Kidney (tissue), 14 donors: ENCODE results near the gene IDH3A. TPM values are rescaled to one million over a fixed set of nuclear protein-coding genes. Genes with fewer than 3 reads are reported as not detected.

Experiments used
- DNase-seq, 5 donors: peaks; one replicate each; pipeline ENCODE4 v3.0.0-alpha.2; 2013 to 2020
- FAIRE-seq: peaks from 2 replicates; lab custom pipeline; 2012; peaks lifted over from hg19 to GRCh38; lab: Jason Lieb, UNC
- H3K27ac ChIP-seq, 2 donors: one replicate each; pipeline ENCODE4 v1.7.0; 2013; ENCODE audit warnings: low read depth in 2 of 2, low read length in 2 of 2, inconsistent platforms in 1 of 2
- H3K27me3 ChIP-seq: one replicate; pipeline ENCODE4 v1.7.1; 2013; ENCODE audit warnings: low read length, inconsistent platforms; ENCODE audit not compliant: control insufficient read depth, insufficient read depth
- H3K36me3 ChIP-seq, 3 donors: one replicate each; pipeline versions ENCODE4 v1.7.0 to v1.7.1; 2013; ENCODE audit warnings: low read length in 3 of 3, control low read depth in 1 of 3, inconsistent platforms in 1 of 3; ENCODE audit not compliant: insufficient read depth in 3 of 3, control insufficient read depth in 2 of 3
- H3K4me1 ChIP-seq, 3 donors: one replicate each; pipeline versions ENCODE4 v1.7.0 to v1.7.1; 2013; ENCODE audit warnings: low read length in 3 of 3, inconsistent platforms in 1 of 3, low read depth in 1 of 3; ENCODE audit not compliant: control insufficient read depth in 2 of 3, insufficient read depth in 2 of 3
- H3K4me3 ChIP-seq, 3 donors: one replicate each; pipeline versions ENCODE4 v1.7.0 to v1.8.1; 2013; ENCODE audit warnings: low read length in 3 of 3, control low read depth in 1 of 3, inconsistent platforms in 1 of 3
- H3K9ac ChIP-seq, 3 donors: one replicate each; pipeline versions ENCODE4 v1.7.0 to v1.7.1; 2013; ENCODE audit warnings: low read length in 3 of 3, control low read depth in 1 of 3, inconsistent platforms in 1 of 3
- H3K9me3 ChIP-seq, 3 donors: one replicate each; pipeline versions ENCODE4 v1.7.0 to v1.7.1; 2013; ENCODE audit warnings: low read length in 3 of 3, control low read depth in 1 of 3, inconsistent platforms in 1 of 3; ENCODE audit not compliant: control insufficient read depth in 2 of 3, insufficient read depth in 1 of 3
- intact Hi-C: fragments of 100-400 bp; cut with DNase I; formaldehyde crosslinking; loops from one replicate; pipeline ENCODE4 v1.11.1; 2022
- polyA plus RNA-seq: library from polyadenylated mRNA; stranded (reverse); fragments of 350-450 nt; fragmentation: Illumina TruSeq; extraction: RNeasy Lipid Tissue Mini Kit (QIAGEN cat#74804); gene quantifications from one replicate; pipeline ENCODE4 v1.2.3, GENCODE V29; 2014; ENCODE audit warnings: low read depth, low replicate concordance; ENCODE audit not compliant: insufficient read depth
- total RNA-seq: library from RNA; stranded (reverse); fragmentation: NEBNext Ultra II Directional; extraction: Animal tissue kit (Norgen Biotek cat#: 25700); gene quantifications from one replicate; pipeline ENCODE4 v1.2.1, GENCODE V29; 2021
- TF ChIP-seq, protein P1 (sequence below): IDR thresholded peaks from 3 replicates; pipeline ENCODE4 v1.5.1; 2012; ENCODE audit warnings: mild to moderate bottlenecking, moderate library complexity, borderline replicate concordance; ENCODE audit not compliant: insufficient read depth; ENCODE audit errors: extremely low read depth
- donor health status: control.
- donor health status: control.
- donor health status: control.
- donor health status: control.
- donor health status: control.
- donor health status: DM: yes; HTN: yes; CAD: no.
- donor health status: Normal renal cell carcinoma (clear cell type).

Gene IDH3A
- total and polyA plus RNA-seq, 2 donors from 2014 or later = 67.5 to 97.2 TPM

DNA sequence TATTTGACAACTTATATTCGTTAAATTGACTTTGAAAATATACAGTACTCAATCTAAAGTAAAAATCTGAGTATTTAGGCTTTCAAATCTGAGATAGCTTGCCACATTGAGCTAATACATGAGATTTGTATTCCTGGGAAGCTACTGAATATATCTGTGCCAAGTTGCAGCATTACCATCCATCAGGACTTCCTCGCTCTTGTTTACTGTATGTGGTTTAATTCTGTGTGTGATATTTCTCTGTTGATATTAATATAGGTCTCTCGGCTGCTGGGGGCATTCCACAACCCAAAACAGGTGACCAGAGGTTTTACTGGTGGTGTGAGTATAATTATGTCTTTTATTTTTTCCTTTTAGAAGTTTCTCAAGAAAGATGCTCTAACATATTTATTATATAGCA, 5.8 kb downstream of the IDH3A start:
- H3K4me3 ChIP-seq = no peak overlapping the region
- DNase-seq (no peak), FAIRE-seq (no peak)
- H3K9ac ChIP-seq = no peak overlapping the region
- no peak overlapping the region for H3K27ac ChIP-seq
- intact Hi-C loops = no loop called here
- H3K36me3 ChIP-seq = peaks cover 0 to 5% (median 2%) of the 10 kb centered on the region in 3 donors
- TF ChIP-seq, protein P1, sequence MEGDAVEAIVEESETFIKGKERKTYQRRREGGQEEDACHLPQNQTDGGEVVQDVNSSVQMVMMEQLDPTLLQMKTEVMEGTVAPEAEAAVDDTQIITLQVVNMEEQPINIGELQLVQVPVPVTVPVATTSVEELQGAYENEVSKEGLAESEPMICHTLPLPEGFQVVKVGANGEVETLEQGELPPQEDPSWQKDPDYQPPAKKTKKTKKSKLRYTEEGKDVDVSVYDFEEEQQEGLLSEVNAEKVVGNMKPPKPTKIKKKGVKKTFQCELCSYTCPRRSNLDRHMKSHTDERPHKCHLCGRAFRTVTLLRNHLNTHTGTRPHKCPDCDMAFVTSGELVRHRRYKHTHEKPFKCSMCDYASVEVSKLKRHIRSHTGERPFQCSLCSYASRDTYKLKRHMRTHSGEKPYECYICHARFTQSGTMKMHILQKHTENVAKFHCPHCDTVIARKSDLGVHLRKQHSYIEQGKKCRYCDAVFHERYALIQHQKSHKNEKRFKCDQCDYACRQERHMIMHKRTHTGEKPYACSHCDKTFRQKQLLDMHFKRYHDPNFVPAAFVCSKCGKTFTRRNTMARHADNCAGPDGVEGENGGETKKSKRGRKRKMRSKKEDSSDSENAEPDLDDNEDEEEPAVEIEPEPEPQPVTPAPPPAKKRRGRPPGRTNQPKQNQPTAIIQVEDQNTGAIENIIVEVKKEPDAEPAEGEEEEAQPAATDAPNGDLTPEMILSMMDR = no peak
- no peaks in the 10 kb centered on the region for H3K27me3 ChIP-seq
- H3K4me1 ChIP-seq = peaks cover 0 to 10% (median 4%) of the 10 kb centered on the region in 3 donors
- H3K9me3 ChIP-seq = no peaks in the 10 kb centered on the region

DNA sequence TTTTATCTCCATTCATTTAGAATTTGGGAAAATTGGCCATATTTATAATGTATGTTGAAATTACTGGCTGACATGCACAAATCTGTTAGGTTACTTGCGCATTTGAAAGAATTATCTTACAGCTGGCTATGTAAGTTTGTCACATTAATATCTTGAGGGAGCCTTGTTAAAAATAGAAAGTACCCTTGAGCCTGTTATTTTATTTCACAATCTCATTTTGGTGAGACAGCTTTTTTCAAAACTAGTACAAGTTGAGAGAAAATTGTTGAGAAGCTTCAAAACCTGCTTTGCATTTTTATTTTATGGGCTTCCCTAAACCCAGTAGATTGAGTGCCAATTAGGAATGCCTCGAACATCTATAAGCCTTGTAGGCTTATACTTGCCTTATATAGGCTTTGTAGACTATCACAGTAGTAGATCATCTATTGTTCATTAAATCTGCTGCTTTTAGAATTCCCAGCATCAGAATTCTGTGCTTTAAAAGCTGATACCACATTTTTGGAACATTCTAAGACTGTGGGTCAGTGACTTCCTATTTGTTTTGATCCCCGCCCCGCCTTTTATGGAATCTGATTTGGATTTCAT, 6.3 kb downstream of the IDH3A start:
- no peaks in the 10 kb centered on the region for H3K9me3 ChIP-seq
- no peak overlapping the region for H3K9ac ChIP-seq
- intact Hi-C loops = no loop called here
- H3K4me1 ChIP-seq = peaks cover 0 to 5% (median 2%) of the 10 kb centered on the region in 3 donors
- H3K36me3 ChIP-seq = peaks cover 0 to 8% (median 2%) of the 10 kb centered on the region in 3 donors
- DNase-seq = no peak
- H3K27ac ChIP-seq = no peak overlapping the region
- no peaks in the 10 kb centered on the region for H3K27me3 ChIP-seq
- H3K4me3 ChIP-seq = no peak overlapping the region
- FAIRE-seq = no peak
- TF ChIP-seq, protein P1 = no peak

GRCh38 chr15:78156653-78157052, 7.5 kb downstream of the IDH3A start:
- DNase-seq (no peak), FAIRE-seq (no peak)
- Histone ChIP-seq H3K4me1 (peaks cover 0 to 2% (median 0%) of the 10 kb centered on the region in 3 donors), H3K27ac (no peak overlapping the region), H3K9me3 (no peaks in the 10 kb centered on the region), H3K27me3 (no peaks in the 10 kb centered on the region), H3K4me3 (no peak overlapping the region), H3K9ac (no peak overlapping the region), H3K36me3 (peaks cover 0 to 13% (median 8%) of the 10 kb centered on the region in 3 donors)
- TF ChIP-seq, protein P1 = no peak
- intact Hi-C loops = no loop called here
